HG02759 (cell line): ENCODE measurements around the gene RSBN1L.
A peak's percentile ranks its signal among the peaks of the same experiment; 100 is the strongest.

Experiments
- ATAC-seq: cut with Tn5 transposase; IDR thresholded peaks from one replicate; pipeline ENCODE4 v1.9.1; 2021; ENCODE audit warnings: mild to moderate bottlenecking, moderate library complexity; ENCODE audit not compliant: unreplicated experiment

RSBN1L gene

DNA sequence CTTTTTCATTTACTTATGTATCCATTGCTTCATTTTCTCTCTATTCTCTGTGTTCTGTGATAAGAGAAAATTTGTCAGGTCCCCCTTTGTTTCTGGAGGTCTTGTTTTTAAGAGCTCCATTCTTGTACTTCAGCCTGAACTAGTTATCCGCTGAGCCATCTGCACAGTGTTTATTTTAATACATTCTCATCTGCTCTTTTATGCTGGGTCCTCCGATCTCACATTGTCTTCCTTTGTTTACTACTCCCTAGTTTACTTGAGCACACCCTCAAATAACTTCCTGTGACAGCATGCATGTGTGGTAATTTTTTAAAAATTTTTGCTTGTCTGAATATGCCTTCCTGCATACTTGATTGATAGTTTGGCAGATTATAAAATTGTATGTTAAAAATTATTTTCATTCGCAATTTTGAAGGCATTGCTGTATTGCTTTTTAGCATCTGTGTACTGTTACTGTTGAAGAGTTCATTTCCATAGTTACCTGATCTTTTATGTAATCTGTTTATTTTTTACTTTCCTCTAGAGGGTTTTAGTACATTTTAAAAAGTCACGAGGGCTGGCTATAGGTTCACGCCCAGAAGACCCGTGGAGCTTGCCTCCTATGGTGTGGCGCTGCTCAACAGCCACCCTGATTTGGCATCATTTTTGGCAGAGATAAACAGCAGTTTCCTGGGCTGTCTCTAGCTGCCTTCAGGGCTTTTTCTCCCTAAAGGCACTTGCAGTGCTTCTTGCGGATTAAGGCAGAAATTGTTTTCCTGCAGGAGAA is 31.9 kb downstream of the RSBN1L start:
- ATAC-seq = no peak

DNA sequence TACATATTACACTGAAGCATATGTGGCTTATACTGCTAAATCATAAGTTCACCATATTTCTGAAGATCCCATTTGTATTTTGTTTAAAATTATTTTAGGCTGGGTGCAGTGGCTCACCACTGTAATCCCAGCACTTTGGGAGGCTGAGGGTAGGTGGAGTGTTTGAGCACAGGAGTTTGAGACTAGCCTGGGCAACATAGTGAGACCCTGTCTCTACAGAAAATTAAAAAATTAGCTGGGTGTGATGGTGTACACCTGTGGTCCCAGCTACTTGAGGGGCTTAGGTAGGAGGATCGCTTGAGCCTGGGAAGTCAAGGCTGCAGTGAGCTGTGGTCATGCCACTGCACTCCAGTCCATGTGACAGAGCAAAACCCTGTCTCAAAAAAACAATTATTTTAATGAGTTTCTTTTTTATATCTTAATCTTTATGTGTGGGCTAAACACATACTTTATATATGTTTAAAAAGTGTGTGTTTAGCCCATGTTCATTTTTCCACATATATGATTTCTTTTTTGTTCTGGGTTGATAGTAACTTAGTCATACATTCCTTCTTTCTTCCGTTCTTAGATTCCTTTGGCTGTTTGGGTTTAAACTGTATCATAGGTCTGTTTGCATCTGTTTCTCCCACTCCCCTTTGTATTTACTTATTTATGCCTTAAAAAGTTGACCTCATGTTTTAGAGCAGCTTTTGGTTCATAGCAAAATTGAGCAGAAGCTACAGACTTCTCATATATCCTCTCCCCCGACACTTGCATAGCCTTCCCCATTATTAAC is 33.5 kb downstream of the RSBN1L start:
- no peak for ATAC-seq

DNA sequence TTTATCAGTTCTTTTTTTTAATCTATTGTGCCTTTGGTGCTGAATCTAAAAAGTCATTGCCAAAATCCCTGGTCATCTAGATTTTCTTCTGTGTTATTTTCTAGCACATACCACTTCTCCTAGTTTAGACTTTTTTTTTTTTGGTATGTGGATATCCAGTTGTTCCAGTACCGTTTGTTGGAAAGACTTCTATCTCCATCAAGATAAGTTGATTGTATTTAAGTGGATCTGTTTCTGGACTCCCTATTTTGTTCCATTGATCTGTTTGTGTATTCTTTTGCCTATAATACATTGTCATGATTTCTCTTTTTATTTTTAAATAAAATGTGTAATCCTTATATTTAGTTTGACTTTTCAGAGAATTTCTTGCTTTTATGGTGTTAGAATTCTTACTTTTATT is 35.5 kb downstream of the RSBN1L start:
- ATAC-seq = no peak

DNA sequence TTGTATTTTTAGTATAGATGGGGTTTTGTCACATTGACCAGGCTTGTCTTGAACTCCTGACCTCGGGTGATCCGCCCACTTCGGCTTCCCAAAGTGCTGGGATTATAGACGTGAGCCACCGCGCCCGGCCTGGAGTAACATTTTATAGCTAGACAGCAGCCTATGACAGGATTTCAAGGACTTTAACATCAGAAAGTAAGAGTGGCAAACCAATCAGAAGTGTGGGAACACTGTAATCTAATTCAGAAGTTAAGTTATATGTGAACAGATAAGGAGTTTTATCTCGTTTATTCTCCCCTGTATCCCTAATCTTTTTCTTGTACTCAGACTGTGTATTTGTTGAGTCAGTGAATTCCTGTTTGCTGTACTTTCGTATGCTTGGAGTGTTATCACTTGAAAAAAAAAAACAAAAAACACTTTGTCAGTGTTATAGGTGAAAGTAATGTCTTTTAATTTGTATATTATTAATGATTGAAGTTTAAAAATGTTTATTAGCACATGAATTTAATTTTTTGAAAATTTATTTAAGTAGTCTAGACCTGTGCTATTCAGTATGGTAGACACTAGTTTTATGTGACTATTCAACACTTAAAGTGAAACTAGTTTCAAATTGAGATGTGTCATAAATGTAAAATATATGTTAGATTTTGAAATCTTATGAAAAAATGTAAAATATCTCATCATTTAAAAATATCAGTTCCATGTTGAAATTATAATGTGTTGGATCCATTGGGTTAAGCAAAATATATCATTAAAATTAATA is 38.6 kb downstream of the RSBN1L start:
- no peak for ATAC-seq

DNA sequence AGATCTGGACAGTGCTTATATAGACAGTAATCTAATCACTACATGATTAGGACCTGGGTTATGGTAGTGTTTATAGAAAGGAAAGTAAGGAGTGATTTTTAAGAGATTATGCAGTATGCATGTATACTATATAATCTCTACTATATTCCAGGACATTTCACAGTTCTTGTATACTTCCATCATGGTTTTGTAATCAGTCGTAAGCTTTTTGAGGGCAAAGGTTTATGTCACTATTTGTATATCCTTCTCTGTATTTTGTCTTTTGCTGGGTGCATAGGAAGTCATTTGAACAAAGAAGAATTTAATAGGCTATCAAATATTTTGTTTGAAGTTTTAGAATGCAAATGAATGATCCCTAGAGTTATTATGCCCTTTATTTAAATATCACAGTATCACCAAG is 39.2 kb downstream of the RSBN1L start:
- no peak for ATAC-seq

DNA sequence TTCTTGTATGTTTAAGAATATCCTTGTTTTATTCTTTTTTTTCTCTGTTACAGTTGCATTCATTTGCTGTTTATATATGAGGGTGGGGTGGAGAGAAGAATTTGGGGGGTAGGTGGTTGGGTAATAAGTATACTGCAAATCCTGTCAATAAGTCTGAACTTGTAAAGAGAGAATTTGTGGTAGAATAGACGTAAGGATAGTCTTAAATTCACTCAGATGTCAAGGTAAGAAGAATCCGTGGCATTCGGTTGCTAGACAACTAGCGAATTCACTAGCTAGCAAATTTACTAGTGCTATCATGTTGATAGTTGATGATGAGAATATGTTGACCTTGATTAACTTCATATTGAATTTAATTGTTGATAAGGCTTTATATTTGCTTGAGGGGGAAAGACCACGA is 40.7 kb downstream of the RSBN1L start:
- ATAC-seq = no peak

DNA sequence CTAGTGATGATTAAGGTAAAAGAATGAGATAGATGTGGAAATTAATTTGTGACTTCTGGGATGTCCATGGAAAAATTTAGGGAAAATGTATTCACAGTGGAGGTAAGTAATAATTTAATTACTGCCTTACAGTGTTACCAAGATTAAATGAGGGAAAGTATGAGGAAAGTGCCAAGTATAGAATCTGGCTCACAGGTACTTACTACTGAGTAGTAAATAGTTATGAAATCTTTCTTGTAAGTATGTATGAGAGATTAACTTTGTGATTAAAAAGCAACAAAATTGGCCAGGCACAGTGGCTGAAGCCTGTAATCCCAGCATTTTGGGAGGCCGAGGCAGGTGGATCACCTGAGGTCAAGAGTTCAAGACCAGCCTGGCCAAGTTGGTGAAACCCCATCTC is 42.1 kb downstream of the RSBN1L start:
- ATAC-seq = no peak

DNA sequence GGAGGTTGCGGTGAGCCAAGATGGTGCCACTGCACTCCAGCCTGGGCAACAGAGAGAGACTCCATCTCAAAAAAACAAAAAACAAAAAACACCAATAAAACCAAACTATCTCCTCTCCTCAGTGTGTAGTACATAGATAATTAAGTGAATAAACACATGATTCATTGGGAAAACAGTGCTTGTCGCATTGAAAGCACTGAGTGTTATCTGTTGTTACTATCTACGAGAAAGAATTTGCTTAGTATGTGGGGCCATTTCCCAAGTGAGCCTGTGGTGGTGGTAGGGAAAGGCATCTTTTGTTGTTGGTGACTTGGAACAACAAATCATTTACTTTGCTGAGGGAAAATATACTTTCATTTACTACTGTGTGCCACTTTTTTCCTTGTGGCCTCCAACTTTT is 42.6 kb downstream of the RSBN1L start:
- ATAC-seq = no peak

DNA sequence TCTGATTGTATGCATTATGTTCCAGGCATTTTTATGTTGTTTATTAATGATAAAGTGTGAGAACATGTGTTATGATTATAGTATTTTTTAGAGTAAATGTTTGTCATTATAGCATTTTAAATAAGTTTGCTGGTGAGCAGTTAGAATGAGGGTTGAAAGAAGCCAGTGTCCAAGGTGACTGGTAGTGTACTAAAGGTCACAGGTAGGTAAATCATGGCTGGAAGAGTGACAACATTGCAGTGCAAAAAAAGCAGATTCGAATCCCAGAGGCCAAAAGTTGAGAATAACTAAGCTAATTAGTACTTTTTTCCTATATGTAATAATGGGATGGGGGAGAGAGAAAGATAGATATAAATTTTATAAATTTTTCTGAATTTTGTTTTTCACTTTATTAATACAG is 44.0 kb downstream of the RSBN1L start:
- ATAC-seq = no peak

DNA sequence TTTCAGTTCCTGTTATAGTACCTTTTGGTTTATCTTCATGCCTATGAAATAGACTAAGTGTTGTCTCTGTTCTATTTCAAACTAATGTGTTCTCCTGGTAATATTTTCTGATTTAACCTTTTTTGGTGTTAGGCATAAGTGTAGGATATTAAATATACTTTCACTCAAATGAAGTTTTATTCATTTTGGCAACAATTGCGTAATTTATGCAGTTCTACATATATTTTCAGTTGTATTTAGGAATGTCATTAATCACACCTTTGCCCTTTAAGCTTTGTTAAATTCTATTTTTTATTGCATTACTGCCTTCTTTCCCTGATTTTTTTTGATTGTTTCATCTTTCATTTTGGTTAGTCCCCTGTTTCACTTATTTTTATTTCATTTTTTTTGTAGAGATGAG is 47.3 kb downstream of the RSBN1L start:
- ATAC-seq = no peak

DNA sequence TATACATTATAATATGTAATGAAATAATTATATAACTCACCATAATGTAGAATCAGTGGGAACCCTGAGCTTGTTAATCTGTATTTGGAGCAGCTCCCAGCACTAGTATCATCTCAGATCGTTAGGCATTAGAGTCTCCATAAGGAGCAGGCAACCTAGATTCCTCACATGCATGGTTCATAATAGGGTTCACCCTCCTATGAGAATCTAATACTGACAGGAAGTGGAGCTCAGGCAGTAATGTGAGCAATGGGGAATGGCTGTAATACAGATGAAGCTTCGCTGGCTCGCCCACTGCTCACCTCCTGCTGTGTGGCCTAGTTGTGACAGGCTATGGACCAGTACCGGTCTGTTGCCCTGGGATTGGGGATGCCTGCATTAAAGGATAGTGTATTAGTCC is 49.5 kb downstream of the RSBN1L start:
- no peak for ATAC-seq

DNA sequence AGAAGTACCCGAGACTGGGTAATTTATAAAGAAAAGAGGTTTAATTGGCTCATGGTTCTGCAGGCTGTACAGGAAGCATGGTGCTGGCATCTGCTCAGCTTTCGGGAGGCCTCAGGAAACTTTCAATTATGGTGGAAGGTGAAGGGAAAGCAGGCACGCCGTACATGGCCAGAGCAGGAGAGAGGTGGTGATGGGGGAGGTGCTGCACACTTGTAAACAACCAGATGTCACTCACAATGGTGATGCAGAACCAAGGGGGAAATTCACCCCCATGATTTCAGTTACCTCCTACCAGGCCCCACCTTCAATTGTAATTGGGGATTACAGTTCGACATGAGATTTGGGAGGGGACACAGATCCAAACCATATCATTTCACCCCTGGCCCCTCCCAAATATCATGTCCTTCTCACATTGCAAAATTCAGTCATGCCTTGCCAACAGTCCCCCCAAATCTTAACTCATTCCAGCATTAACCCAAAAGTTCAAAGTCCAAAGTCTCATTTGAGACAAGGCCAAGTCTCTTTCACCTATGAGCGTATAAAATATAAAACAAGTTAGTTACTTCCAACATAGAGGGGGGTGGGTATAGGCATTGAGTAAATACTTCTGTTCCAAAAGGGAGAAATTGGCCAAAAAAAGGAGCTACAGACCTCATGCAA is 50.0 kb downstream of the RSBN1L start:
- ATAC-seq = no peak

DNA sequence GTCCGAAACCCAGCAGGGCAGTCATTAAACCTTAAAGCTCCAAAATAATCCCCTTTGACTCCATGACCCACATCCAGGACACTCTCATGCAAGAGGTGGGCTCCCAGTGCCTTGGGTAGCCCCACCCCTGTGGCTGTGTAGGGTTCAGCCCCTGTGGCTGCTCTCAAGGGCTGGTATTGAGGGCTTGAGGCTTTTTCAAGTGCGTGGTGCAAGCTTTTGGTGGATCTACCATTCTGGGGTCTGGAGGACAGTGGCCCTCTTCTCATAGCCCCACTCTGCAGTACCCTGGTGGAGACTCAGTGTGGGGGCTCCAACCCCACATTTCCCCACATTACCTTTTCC is 50.5 kb downstream of the RSBN1L start:
- no peak for ATAC-seq

DNA sequence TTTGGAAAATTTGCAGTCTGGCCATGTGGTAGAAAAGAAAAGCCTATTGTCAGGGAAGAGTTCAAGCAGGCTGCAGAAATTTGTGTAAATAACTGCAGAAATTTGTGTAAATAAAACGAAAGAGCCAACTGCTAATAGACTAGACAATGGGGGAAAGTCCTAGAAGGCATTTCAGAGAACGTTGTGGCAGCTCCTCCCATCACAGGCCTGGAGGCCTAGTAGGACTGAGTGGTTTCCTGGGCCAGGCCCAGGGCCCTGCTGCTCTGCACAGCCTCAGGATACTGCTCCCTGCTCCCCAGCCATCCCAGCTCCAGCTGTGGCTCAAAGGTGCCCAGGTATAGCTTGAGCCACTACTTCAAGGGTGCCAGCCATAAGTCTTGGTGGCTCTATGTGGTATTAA is 50.9 kb downstream of the RSBN1L start:
- no peak for ATAC-seq

DNA sequence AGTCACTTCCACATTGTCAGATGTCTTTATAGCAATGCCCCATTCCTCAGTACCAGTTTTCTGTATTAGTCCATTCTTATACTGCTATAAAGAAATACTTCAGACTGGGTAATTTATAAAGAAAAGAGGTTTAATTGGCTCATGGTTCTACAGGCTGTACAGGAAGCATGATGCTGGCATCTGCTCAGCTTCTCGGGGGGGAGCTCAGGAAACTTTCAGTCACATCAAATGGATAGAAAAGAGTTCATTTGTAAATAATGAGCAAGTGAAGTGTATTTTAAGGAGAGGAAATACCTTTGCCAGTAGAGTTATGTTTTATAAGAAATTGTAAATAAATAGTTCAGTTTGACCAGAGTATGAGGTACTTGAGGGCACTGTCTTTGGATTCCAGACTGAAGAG is 51.5 kb downstream of the RSBN1L start:
- ATAC-seq = no peak

DNA sequence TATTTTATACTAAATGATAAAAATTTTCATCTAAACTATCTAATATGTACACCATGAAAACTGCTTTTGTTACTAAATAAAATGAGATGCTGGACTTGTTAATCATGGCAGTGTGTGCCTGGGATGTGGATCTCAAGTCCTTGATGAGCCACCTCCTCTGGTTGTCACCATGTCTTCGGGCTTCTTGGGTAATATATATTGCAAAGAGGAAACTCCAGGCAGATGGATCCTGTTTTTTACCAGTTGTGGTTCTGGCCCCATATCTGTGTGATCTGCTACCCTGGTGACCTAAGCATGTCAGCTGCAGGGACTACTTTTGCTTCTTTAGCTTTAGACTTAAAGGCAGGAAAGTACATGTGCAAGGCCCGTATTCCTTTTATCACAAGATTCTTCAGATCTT is 55.8 kb downstream of the RSBN1L start:
- no peak for ATAC-seq

DNA sequence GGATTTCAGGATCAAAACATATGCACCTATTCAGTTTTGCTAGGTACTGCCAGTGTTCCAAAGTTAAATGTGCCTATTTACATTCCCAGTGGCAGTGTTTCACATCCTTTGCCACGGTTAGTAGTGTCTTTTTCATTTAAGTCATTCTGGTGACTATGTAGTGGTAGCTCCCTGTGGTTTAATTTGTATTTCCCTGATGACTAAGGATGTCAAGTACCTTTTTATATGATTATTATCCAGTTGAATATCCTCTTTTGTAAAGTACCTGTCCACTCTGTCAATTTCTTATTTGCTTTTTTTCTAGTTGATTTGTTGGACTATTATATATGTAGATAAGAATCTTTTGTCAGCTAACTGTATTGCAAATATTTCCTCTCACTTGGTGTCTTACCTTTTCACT is 56.9 kb downstream of the RSBN1L start:
- no peak for ATAC-seq

DNA sequence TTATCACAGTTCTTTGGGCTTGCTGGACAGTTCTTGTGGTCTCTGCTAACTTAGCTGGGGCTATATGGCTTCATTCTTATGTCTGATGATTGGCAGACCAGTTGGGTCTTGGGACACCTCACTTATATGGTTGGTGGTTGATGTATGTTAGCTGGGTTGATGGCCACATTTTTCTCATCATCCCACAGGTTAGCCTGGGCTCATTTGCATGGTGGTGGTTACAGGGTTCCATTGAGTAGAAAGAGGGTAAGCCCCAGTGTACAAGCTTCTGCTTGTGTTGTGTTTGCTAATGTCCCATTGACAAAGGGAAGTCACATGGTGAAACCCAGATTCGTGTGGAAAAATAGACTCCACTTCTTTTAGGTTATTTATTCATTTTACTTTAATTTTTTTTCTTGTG is 61.3 kb downstream of the RSBN1L start:
- ATAC-seq = peak; percentile 93

DNA sequence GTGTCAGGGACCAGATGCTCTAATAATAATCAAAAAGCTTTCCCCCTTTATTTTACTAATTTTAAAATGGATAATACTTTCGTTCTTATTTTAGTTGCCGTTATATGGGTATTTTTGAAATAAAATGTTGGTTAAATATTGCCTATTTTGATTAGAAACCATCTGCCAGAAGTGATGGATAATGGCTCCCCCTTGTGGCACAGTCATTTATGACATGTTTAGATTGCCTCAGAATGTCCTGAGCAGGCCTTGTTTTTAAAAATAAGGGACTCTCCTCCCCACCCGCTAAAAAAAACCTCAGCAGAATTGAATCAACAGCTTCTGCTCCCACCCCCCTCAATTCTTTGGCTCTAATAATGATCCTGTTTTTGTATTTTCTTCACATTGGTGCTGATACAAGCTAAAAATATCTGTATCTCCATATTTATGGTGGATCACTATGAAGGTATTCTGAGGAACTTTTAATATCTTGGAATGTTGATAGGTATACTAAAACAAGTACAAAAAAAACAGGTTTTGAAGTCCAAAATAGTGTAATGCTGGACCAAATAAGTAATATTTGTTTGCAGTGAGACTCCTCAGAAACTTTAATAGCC is 63.1 kb downstream of the RSBN1L start:
- ATAC-seq = no peak

DNA sequence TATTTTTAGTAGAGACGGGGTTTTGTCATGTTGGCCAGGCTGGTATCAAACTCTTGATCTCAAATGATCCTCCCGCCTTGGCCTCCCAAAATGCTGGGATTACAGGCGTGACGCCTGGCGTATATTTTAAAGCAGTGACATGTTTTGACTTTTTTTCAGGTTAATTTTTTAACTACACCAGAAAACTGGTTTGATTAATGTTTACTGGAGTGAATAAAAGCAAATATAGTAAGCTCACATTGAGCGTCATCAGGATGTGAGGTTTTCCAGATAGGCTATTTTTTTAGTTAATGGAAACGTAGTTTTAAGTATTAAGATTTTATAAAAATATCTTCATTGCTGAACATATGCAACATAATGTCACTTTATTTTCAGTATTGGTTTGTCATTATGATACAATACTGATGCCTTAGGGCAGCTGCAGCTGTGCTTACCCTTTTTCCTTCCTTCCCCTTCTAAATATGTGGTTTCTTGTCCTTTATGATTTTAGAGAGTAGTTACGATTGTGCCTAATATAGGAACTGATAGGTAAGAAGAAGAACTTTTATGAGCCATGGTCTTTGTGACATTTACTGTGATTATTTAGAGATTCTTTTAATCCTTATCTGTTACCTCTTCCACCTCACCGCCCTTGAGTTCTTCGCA is 64.7 kb downstream of the RSBN1L start:
- no peak for ATAC-seq

DNA sequence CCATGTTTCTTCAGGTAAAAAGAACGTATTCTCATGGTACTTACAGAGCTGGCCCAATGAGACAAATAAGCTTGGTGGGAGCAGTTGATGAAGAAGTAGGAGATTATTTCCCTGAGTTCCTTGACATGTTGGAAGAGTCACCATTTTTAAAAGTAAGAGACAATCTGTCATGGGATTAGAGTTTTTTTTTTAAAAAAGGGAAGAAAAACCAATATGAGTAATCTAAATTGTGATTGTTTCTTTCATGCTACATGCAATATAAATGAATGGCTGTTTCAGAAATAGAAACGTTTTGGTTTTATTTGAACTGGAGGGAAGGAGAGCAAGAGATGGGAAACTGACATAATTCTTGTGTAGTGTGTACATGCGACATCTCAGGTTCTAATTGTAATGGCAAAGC is 69.2 kb downstream of the RSBN1L start:
- no peak for ATAC-seq
